HG03457 (cell line): Measurements from ENCODE around the gene ZNF532.

Experiments used
- ATAC-seq: cut with Tn5 transposase; IDR thresholded peaks from one replicate; pipeline ENCODE4 v1.9.1; 2021; ENCODE audit warnings: moderate number of reproducible peaks; ENCODE audit not compliant: unreplicated experiment

The ZNF532 gene

DNA sequence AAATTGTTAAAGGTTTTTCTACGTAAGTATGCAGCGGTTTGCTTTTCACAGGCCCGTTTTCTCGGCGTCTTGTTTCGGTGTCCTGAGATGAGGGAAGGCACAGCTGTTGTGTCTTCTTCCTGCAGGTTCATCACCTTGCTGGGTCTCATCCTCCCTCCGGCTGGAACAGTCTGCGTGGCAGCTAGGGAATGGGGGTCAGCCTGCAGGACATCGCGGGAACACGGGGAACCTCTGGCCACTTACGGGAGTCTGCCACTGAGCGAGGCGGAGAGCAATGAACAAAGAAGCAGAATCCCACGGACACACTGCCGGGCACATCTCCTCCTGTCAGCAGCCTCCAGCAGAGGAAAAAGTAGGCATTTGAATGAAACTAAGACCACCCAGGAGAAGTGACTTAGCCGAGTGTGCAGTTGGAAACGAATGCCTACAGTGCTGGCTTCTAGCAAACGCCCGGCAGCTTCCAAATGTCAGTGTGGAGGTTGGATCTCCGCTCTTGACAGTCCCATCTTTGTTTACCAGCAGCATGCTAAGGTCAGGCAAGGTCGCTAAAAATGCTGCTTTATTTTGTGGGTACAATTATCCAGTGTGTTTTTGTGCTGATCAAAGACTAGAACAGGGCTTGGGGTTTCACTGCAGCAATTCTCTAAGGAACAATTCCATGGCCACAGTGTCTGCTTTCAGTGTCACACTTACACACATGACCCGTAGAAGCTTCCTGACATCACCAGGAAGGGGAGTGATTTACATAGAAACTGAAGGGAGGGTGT, 165.2 kb downstream of the ZNF532 start:
- ATAC-seq = no peak

DNA sequence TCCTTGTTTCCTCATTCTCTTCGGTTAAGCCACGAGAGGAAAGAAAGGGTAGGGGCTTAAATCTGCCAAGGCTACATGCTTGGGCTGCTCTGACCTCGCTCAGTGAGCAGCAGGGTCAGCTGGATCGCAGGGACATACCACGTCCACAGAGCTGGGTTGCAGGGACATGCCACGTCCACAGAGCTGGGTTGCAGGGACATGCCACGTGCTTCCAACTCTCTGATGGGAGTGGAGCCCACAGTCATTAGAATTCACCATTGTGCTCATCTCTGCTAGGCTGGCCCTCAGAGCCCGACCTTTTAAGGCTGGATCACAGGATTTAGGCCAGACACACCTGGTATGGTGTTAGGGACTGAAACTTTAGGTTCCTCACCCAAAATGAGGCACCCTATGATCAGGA, 167.6 kb downstream of the ZNF532 start:
- ATAC-seq = no peak

DNA sequence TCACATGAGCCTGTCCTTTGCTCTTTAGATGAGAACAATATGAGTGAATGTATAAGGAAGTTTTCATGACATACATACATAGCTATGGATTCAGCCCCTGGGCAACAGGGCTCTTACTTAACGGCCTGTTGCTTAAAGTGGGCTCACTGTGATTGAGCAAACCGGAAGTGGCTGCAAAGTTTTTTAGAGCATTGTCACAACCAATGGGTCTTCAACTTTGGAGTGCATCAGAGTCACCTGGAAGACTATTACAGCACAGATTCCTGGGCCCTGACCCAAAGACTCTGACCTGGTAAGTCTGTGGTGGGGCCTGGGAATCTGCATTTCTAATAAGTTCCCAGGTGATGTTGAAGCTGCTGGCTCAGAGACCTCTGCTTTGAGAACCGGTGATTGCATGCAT, 168.7 kb downstream of the ZNF532 start:
- no peak for ATAC-seq

- no peak for ATAC-seq
These were observed 169.3 kb downstream of the ZNF532 start for GRCh38 chr18:59033974-59034373.

DNA sequence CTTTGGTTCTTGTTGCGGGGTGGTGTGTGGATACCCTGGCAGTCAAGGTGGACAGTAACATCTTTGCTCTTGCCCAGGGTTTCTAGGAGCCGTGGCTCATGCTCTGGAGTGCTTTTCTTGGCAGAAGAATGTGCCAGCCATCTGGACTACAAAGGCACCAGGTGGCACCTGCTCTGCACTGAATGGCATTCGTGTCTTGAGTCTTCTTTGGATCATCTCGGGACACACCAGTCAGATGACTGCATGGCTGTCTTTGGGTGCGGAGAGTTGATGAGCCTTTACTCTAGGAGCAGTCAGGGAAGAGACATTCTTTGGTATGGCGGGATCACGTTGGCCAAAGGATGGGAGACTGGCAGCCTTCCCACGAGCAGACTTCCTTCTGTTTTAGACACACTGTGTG, 170.9 kb downstream of the ZNF532 start:
- no peak for ATAC-seq
